PC-9 (cell line): ENCODE measurements around the gene CPLX3. TPM values are rescaled to one million over a fixed set of nuclear protein-coding genes. Genes with fewer than 3 reads are reported as not detected.
A peak's percentile ranks its signal among the peaks of the same experiment; 100 is the strongest.

Experiments
- BruUV-seq: library from RNA; stranded (reverse); fragments of 400-500 nt; replicated peaks from 2 replicates; lab custom pipeline; 2021; lab: Mats Ljungman, UMichigan
- CTCF ChIA-PET: fragments of 300-600 bp; sonication (Branson Sonifier 250); formaldehyde crosslinking; loops from one replicate; lab custom pipeline; 2022; ENCODE audit warnings: antibody characterized with exemption; lab: Charles Lee
- POLR2A ChIA-PET: fragments of 300-600 bp; sonication (Branson Sonifier 250); formaldehyde crosslinking; loops from one replicate; lab custom pipeline; 2022; ENCODE audit warnings: antibody characterized with exemption; ENCODE audit not compliant: unreplicated experiment; lab: Charles Lee
- DNase-seq, 2 experiments: peaks; one replicate each; pipeline versions ENCODE4 v3.0.0 to v3.0.0-alpha.2; 2015 to 2022; ENCODE audit warnings: mixed read lengths in 1 of 2
- H2AFZ ChIP-seq: fragments of 200-600 bp; sonication (generic); 2 replicates; pipeline ENCODE4 v1.8.1; 2017; ENCODE audit warnings: antibody characterized with exemption
- H3F3A ChIP-seq: fragments of 200-600 bp; sonication (generic); 2 replicates; pipeline ENCODE4 v1.8.1; 2017; ENCODE audit warnings: antibody characterized with exemption, mild to moderate bottlenecking, low read depth; ENCODE audit not compliant: insufficient read depth
- H3K27ac ChIP-seq: fragments of 200-600 bp; sonication (generic); 2 replicates; pipeline ENCODE4 v1.6.1; 2016; ENCODE audit warnings: mixed run types
- H3K27me3 ChIP-seq: fragments of 200-600 bp; sonication (generic); 2 replicates; pipeline ENCODE4 v1.6.1; 2016; ENCODE audit warnings: low read depth, mixed run types; ENCODE audit not compliant: insufficient read depth
- H3K36me3 ChIP-seq: fragments of 200-600 bp; sonication (generic); 2 replicates; pipeline ENCODE4 v1.6.1; 2016; ENCODE audit warnings: low read depth, mixed run types
- H3K4me1 ChIP-seq: fragments of 200-600 bp; sonication (generic); replicated peaks from 2 replicates; pipeline ENCODE4 v1.6.1; 2016; ENCODE audit warnings: mixed run types; ENCODE audit not compliant: insufficient read depth
- H3K4me2 ChIP-seq: fragments of 200-600 bp; sonication (generic); 2 replicates; pipeline ENCODE4 v1.6.1; 2017; ENCODE audit warnings: mixed run types
- H3K4me3 ChIP-seq: fragments of 200-600 bp; sonication (generic); 2 replicates; pipeline ENCODE4 v1.6.1; 2016; ENCODE audit warnings: mixed run types
- H3K79me2 ChIP-seq: fragments of 200-600 bp; sonication (generic); 2 replicates; pipeline ENCODE4 v1.6.1; 2017; ENCODE audit warnings: low read depth, mixed run types
- H3K9me2 ChIP-seq: fragments of 200-600 bp; sonication (generic); 2 replicates; pipeline ENCODE4 v1.8.1; 2017; ENCODE audit warnings: mild to moderate bottlenecking; ENCODE audit not compliant: insufficient read depth
- H3K9me3 ChIP-seq: fragments of 200-600 bp; sonication (generic); 2 replicates; pipeline ENCODE4 v1.8.1; 2016; ENCODE audit warnings: low read depth; ENCODE audit not compliant: insufficient read depth
- H4K20me1 ChIP-seq: fragments of 200-600 bp; sonication (generic); 2 replicates; pipeline ENCODE4 v1.8.1; 2017; ENCODE audit not compliant: insufficient read depth
- EZH2 ChIP-seq: fragments of 200-600 bp; sonication (generic); IDR thresholded peaks from 2 replicates; pipeline ENCODE4 v1.8.0; 2017; ENCODE audit warnings: antibody characterized with exemption, low read depth
- intact Hi-C: fragments of 100-400 bp; cut with micrococcal nuclease; formaldehyde crosslinking; loops from one replicate; pipeline ENCODE4 v1.10.0; 2022; ENCODE audit not compliant: unreplicated experiment
- total RNA-seq: library from RNA; stranded (reverse); gene quantifications from 2 replicates; pipeline ENCODE4 v1.2.3, GENCODE V29; 2021
- TF ChIP-seq, protein P1 (sequence below): fragments of 200-600 bp; sonication (generic); conservative IDR thresholded peaks from 2 replicates; pipeline ENCODE4 v1.6.1; 2017; ENCODE audit warnings: mixed run types, antibody characterized with exemption, mild to moderate bottlenecking, moderate library complexity

Gene CPLX3
- total RNA-seq, 1 experiment from 2014 or later: not detected

GRCh38 chr15:74831813-74832495 lies 5.5 kb downstream of the CPLX3 start:
- no peak overlapping the region for H2AFZ ChIP-seq
- intact Hi-C loops: no loop called here
- H3K36me3 ChIP-seq: no peaks in the 10 kb centered on the region
- H4K20me1 ChIP-seq: no peaks in the 10 kb centered on the region; the same call in 1 of the 2 replicates
- CTCF ChIA-PET: no interaction called here
- POLR2A ChIA-PET: no interaction called here
- peaks cover 14% of the 10 kb centered on the region for H3K4me1 ChIP-seq
- TF ChIP-seq EZH2: no peak
- TF ChIP-seq, protein P1, sequence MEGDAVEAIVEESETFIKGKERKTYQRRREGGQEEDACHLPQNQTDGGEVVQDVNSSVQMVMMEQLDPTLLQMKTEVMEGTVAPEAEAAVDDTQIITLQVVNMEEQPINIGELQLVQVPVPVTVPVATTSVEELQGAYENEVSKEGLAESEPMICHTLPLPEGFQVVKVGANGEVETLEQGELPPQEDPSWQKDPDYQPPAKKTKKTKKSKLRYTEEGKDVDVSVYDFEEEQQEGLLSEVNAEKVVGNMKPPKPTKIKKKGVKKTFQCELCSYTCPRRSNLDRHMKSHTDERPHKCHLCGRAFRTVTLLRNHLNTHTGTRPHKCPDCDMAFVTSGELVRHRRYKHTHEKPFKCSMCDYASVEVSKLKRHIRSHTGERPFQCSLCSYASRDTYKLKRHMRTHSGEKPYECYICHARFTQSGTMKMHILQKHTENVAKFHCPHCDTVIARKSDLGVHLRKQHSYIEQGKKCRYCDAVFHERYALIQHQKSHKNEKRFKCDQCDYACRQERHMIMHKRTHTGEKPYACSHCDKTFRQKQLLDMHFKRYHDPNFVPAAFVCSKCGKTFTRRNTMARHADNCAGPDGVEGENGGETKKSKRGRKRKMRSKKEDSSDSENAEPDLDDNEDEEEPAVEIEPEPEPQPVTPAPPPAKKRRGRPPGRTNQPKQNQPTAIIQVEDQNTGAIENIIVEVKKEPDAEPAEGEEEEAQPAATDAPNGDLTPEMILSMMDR: no peak
- no peak overlapping the region for H3K4me2 ChIP-seq
- DNase-seq: peak in 1 of 2 experiments; percentile 34
- H3K27ac ChIP-seq: no peak overlapping the region
- H3F3A ChIP-seq: peaks cover 6% of the 10 kb centered on the region; the same call in 1 of the 2 replicates
- H3K4me3 ChIP-seq: no peak overlapping the region
- no peaks in the 10 kb centered on the region for H3K9me3 ChIP-seq
- no peaks in the 10 kb centered on the region for H3K79me2 ChIP-seq
- H3K9me2 ChIP-seq: no peaks in the 10 kb centered on the region
- BruUV-seq: no TSS peak
- H3K27me3 ChIP-seq: no peaks in the 10 kb centered on the region

GRCh38 chr15:74832826-74833225 lies 6.4 kb downstream of the CPLX3 start:
- no peaks in the 10 kb centered on the region for H3K27me3 ChIP-seq
- BruUV-seq: no TSS peak
- H3K9me2 ChIP-seq: no peaks in the 10 kb centered on the region
- no peaks in the 10 kb centered on the region; the same call in 1 of the 2 replicates for H4K20me1 ChIP-seq
- no peak overlapping the region for H3K4me3 ChIP-seq
- no peaks in the 10 kb centered on the region for H3K36me3 ChIP-seq
- peaks cover 14% of the 10 kb centered on the region for H3K4me1 ChIP-seq
- intact Hi-C loops: no loop called here
- no peaks in the 10 kb centered on the region for H3K9me3 ChIP-seq
- peaks cover 6% of the 10 kb centered on the region; the same call in 1 of the 2 replicates for H3F3A ChIP-seq
- TF ChIP-seq, protein P1: no peak
- TF ChIP-seq EZH2: no peak
- H3K27ac ChIP-seq: no peak overlapping the region
- no peak overlapping the region for H3K4me2 ChIP-seq
- ChIA-PET POLR2A (no interaction called here), CTCF (no interaction called here)
- no peak for DNase-seq
- no peaks in the 10 kb centered on the region for H3K79me2 ChIP-seq
- H2AFZ ChIP-seq: no peak overlapping the region

DNA sequence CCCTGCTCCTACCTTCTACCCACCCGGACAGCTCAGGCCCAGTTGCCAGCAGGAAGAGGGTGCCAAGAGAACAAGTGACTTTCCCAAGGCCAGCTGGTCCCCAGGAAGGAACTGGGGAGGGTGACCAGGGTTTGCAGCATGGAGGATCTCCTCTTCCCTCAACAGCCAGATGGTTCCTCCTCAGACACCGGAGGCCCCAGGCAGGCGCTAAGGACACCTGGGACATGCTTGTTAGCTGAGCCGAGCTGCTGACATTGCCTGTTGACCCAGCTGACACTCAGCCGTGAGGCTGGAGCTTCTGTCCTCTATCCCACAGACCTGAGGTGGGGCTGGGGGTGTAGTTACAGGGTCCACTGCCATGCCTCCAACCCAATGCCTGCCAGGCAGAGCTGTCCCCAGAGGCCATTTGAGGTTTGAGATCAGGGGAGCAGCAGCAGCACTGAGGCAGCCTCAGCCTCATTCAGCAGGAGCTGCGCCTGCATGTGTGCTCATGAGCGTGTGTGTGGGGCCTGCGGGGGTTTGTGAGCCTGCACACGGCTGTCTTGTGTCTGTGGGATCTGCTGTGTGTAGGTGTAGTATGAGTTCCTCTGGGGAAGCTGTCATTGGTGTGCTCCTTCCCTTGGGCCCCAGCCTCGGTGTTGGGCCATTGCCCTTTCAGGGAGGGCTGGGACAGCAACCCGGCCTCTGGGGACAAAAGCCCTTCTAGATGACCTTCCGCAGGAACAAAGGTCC lies 7.1 kb downstream of the CPLX3 start:
- POLR2A ChIA-PET: interaction anchor here (0.6 kb wide), 1 partner anchor 1430 kb away, joined by 3 read pairs; no protein-coding TSS in a partner anchor
- DNase-seq: no peak
- Histone ChIP-seq H3K27ac (no peak overlapping the region), H3K79me2 (no peaks in the 10 kb centered on the region), H4K20me1 (no peaks in the 10 kb centered on the region; the same call in 1 of the 2 replicates), H3K4me1 (peaks cover 14% of the 10 kb centered on the region), H3K9me3 (no peaks in the 10 kb centered on the region), H3K9me2 (no peaks in the 10 kb centered on the region), H3K36me3 (no peaks in the 10 kb centered on the region), H2AFZ (no peak overlapping the region), H3K27me3 (no peaks in the 10 kb centered on the region), H3K4me3 (no peak overlapping the region), H3F3A (peaks cover 6% of the 10 kb centered on the region; the same call in 1 of the 2 replicates), H3K4me2 (no peak overlapping the region)
- CTCF ChIA-PET: no interaction called here
- no TSS peak for BruUV-seq
- TF ChIP-seq, protein P1: no peak
- TF ChIP-seq EZH2: no peak
- intact Hi-C loops: no loop called here
